Panc1 (cell line): ENCODE data around the gene AKR1B1. TPM values are rescaled to one million over a fixed set of nuclear protein-coding genes. Genes with fewer than 3 reads are reported as not detected.

Experiments
- ATAC-seq: fragments of 200-7000 bp; cut with Tn5 transposase; 2 replicates; pipeline ENCODE4 v1.9.1; 2020; ENCODE audit warnings: mild to moderate bottlenecking, moderate library complexity
- BruUV-seq: library from RNA; stranded (reverse); fragments of 400-500 nt; replicated peaks from 2 replicates; lab custom pipeline; 2021; lab: Mats Ljungman, UMichigan
- CTCF ChIA-PET: fragments of 300-600 bp; sonication (Branson Sonifier 250); formaldehyde crosslinking; loops from one replicate; lab custom pipeline; 2022; ENCODE audit warnings: antibody characterized with exemption; lab: Charles Lee
- POLR2A ChIA-PET: fragments of 300-600 bp; sonication (Branson Sonifier 250); formaldehyde crosslinking; loops from one replicate; lab custom pipeline; 2022; ENCODE audit warnings: antibody characterized with exemption; lab: Charles Lee
- DNase-seq: peaks from one replicate; pipeline ENCODE4 v3.0.0-alpha.2; 2010; ENCODE audit warnings: low read depth, low spot score
- H3K27ac ChIP-seq: 2 replicates; pipeline ENCODE4 v1.5.1; 2011; ENCODE audit warnings: mild to moderate bottlenecking, low read length, inconsistent platforms
- H3K27me3 ChIP-seq: fragments of 200-500 bp; sonication (Bioruptor generic); 2 replicates; pipeline ENCODE4 v1.6.0; 2014; ENCODE audit warnings: low read length, inconsistent platforms; ENCODE audit not compliant: control insufficient read depth, insufficient read depth
- H3K36me3 ChIP-seq: fragments of 200-500 bp; sonication (Bioruptor generic); 2 replicates; pipeline ENCODE4 v1.5.1; 2014; ENCODE audit warnings: inconsistent platforms, mild to moderate bottlenecking, low read length, moderate library complexity; ENCODE audit not compliant: control insufficient read depth, insufficient read depth
- H3K4me1 ChIP-seq: 2 replicates; pipeline ENCODE4 v1.5.1; 2011; ENCODE audit warnings: inconsistent platforms, mild to moderate bottlenecking, low read length, moderate library complexity; ENCODE audit not compliant: control insufficient read depth, insufficient read depth
- H3K4me3 ChIP-seq, 2 experiments: 2 replicates each; pipeline ENCODE4 v1.5.1; 2011 to 2012; ENCODE audit warnings: low read depth in 2 of 2, low read length in 2 of 2, mild to moderate bottlenecking in 2 of 2, inconsistent platforms in 1 of 2, moderate library complexity in 1 of 2
- H3K9me3 ChIP-seq: fragments of 200-500 bp; sonication (Bioruptor generic); 2 replicates; pipeline ENCODE4 v1.5.1; 2014; ENCODE audit warnings: low read depth, mild to moderate bottlenecking, inconsistent platforms, low read length, moderate library complexity; ENCODE audit not compliant: control insufficient read depth, insufficient read depth
- CTCF ChIP-seq: fragments of 450-650 bp; IDR thresholded peaks from 2 replicates; pipeline ENCODE4 v1.5.1; 2017; ENCODE audit warnings: mild to moderate bottlenecking
- POLR2AphosphoS5 ChIP-seq: IDR thresholded peaks from 2 replicates; pipeline ENCODE4 v1.6.1; 2012; ENCODE audit warnings: mild to moderate bottlenecking, low read depth, low read length, moderate library complexity
- REST ChIP-seq, 2 experiments: IDR thresholded peaks; 2 replicates each; pipeline ENCODE4 v1.6.1; 2011 to 2012; ENCODE audit warnings: low read depth in 2 of 2, control low read depth in 1 of 2, low read length in 1 of 2, mild to moderate bottlenecking in 1 of 2, moderate library complexity in 1 of 2; ENCODE audit not compliant: insufficient read depth in 1 of 2
- SIN3A ChIP-seq: IDR thresholded peaks from 2 replicates; pipeline ENCODE4 v1.6.1; 2012; ENCODE audit warnings: low read depth, mild to moderate bottlenecking, low read length, moderate library complexity, borderline replicate concordance; ENCODE audit not compliant: insufficient read depth
- TCF7L2 ChIP-seq: IDR thresholded peaks from 2 replicates; pipeline ENCODE4 v1.6.1; 2011; ENCODE audit warnings: mild to moderate bottlenecking, low read depth, low read length, inconsistent platforms
- in situ Hi-C: cut with HindIII; loops from 2 replicates; pipeline ENCODE4 v1.10.0; 2016; ENCODE audit warnings: low sequenced_read_pairs, low pct_unique_long_range_greater_than_20kb
- intact Hi-C: fragments of 100-400 bp; cut with micrococcal nuclease; formaldehyde crosslinking; loops from one replicate; pipeline ENCODE4 v1.10.0; 2022; ENCODE audit not compliant: unreplicated experiment
- total RNA-seq: library from RNA; stranded (reverse); gene quantifications from one replicate; pipeline ENCODE4 v1.2.1, GENCODE V29; 2021; ENCODE audit not compliant: unreplicated experiment

The AKR1B1 gene
- total RNA-seq, 1 experiment from 2014 or later = 83.2 TPM

GRCh38 chr7:134414109-134414508 is 44.8 kb downstream of the AKR1B1 start:
- no TSS peak for BruUV-seq
- H3K36me3 ChIP-seq = no peaks in the 10 kb centered on the region
- in situ Hi-C loops = no loop called here
- intact Hi-C loops = no loop called here
- no peak for TF ChIP-seq REST (IDR thresholded peaks at IDR 0.05; ENCODE audit: insufficient read depth in 1 of 2, low read depth in 2 of 2, low read length in 1 of 2)
- TF ChIP-seq POLR2AphosphoS5 = no peak
- no peak for TF ChIP-seq SIN3A
- no peak for TF ChIP-seq TCF7L2
- TF ChIP-seq CTCF = no peak
- DNase-seq (no peak), ATAC-seq (no peak)
- H3K27ac ChIP-seq = no peak overlapping the region
- H3K4me1 ChIP-seq = no peaks in the 10 kb centered on the region
- peaks cover 2% of the 10 kb centered on the region; the same call in 1 of the 2 replicates for H3K27me3 ChIP-seq
- ChIA-PET CTCF (no interaction called here), POLR2A (no interaction called here)
- H3K4me3 ChIP-seq = no peak overlapping the region
- H3K9me3 ChIP-seq = no peaks in the 10 kb centered on the region

GRCh38 chr7:134407311-134407710 is 51.6 kb downstream of the AKR1B1 start:
- CTCF ChIA-PET = no interaction called here
- no peaks in the 10 kb centered on the region for H3K4me1 ChIP-seq
- no peak overlapping the region for H3K4me3 ChIP-seq
- no peak overlapping the region for H3K27ac ChIP-seq
- H3K27me3 ChIP-seq = peaks cover 2% of the 10 kb centered on the region; the same call in 1 of the 2 replicates
- ATAC-seq = no peak
- intact Hi-C loops = no loop called here
- no peaks in the 10 kb centered on the region for H3K9me3 ChIP-seq
- in situ Hi-C loops = no loop called here
- TF ChIP-seq POLR2AphosphoS5 (no peak), CTCF (no peak), REST (IDR thresholded peaks at IDR 0.05; ENCODE audit: insufficient read depth in 1 of 2, low read depth in 2 of 2, low read length in 1 of 2) (no peak), TCF7L2 (no peak), SIN3A (no peak)
- H3K36me3 ChIP-seq = no peaks in the 10 kb centered on the region
- POLR2A ChIA-PET = no interaction called here
- DNase-seq = no peak
- BruUV-seq = no TSS peak
